DMS 273 treated with DMSO at 0.1 percent for 48 hours (cell line): Measurements from ENCODE around the gene ZFR2.

Experiments used
- DNase-seq: peaks from one replicate; lab custom pipeline; 2025; lab: John Stamatoyannopoulos, UW

The ZFR2 gene

DNA sequence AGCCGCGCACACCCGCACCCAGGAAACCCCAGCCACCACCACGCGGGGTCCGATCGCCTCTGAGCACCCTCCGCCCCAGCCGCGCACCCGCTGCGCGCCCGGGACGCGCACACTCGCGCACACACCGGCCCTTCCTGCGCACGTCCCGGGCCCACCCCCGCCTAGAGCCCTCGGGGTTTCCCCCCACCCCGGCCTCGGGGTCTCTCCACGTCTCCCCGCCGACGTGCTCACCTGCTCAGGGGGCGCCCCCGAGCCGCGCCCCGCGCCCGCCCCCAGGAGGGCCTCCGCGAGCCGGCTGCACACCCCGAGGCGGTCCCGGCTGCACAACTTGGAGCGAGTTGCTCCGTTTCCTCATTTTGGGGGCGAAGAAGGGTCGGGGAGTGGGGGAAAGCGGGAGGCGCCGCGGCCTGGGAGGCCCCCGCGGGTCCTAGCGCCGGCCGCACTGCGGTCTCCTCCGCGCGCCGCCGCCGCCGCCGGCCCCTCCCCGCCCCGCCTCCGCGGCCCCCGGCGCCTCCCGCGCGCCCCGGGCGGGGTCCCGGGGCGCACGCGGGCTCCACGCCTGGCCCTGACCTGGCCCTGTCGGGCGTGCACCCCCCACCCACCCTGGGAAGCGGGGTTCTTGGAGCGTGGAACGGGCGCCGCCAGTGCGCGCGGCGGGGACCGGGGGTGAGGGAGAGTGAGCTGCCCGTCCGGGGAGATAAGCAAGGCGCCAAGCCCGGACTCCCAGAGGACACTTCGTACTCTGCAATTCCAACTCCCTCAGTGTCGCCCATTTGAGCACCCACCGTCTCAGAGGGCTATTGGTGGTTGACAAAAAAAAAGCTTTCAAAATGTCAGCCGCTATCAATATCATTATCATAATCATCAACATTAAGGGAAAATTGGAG, 82.7 kb downstream of the ZFR2 start, which contains the start of gene MATK:
Gene MATK (minus strand): TSS at position 444 of the 887 bp plus-strand sequence. CDS start 1,246 bp downstream, outside the sequence.
- DNase-seq = no peak

DNA sequence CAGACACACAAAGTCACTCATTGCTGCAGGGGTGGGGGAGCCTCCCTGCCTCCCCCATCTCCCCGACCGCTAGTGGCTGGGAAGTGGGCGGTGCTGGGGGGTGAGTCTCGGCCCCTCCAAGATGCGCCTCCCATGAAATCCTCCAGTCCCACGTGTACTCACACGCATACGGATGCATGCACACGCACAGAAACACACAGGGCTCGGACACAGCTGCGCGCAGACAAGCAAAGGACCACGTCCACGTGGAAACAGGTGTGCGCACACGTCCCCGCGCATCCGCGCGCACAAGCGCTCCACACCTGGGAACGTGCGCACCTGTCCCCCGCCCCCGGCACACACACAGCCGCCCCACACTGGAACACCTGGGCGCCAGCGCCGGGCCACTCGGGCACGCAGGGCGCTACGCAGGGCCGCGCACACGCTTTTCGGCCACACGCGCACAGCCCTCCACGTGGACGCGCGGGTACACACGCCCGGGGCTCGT, 83.3 kb downstream of the ZFR2 start:
- DNase-seq = no peak

DNA sequence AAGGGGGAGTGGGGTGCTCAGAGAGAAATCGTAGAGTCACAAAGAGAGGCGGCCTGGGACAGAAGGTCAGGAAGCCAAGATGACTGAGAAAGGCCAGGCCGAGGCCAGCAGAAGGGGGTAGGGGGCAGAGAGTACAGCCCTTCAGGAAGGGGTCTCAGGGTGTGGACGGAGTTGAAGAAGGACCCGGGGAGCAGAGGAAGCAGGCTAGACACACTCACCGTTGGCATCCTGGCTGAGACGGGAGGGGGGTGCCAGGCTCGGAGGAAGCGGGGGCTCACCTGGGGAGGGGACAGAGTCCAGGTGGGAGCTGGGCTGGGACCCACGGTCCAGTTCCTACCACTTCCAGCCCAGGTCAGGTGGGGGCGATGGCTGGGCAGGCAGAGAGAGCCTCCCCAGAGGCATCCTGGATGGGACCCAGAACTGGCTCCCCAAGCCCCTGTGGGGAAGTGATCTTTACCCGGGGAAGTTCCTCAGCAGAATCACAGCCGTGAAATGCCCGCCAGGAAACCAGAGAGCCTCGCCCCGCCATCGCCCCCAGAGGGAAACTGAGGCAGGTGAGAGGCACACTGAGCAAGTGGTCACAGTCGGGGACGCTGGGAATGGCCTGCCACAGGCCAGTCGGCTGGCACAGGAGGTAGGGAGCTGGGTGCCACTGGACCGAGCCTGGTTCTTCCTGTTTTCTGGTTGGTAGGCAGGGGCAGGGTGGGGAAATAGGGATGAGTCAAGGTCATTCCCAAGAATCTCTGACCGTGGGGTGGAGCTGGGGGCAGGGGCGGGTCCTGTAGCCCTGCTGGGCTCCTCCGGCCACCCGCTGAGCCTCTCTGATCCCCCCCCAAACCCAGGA, 84.0 kb downstream of the ZFR2 start:
- DNase-seq = no peak

DNA sequence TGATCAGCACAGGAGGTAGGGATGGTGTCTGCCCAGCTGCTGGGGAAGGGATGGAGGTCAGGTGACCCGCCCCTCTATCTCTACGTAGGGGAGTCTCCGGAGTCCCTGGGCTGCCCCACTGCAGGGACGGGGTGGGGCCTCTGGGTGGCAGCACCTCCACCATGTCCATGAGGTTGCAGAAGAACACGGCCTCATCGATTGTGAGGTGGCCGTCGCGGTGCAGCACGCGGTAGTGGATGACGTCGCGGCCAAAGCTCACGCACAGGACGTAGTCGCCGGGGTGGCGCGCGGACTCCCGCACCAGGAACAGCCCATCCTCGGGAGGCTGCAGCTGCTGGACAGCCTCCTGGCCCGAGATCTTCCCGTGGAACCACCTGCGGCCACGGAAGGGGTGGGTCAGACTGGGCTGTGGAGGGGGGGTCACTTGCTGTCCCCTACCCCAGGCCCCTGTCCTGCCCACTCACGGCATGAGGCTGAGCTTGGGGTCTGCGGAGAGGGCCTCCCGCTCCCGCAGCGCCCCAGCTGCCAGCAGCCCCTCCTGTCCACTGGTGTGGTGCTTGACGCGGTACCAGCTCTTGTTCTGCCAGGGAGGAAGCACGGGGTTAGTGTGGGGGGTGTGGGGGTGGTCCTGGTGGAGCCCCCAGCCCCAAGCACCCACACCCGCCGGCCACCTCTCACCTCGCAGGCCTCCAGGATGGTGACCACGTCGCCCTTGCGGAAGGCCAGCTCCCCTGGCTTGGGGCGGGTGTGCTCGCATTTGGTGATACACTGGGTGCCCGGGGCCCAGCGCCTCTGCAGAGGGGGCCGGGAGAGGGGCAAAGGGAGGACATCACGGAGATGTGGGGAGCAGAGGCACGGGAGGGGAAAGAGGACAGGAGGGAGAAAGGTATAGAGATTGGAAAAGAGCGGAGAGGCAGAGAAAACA, 84.9 kb downstream of the ZFR2 start:
- no peak for DNase-seq

DNA sequence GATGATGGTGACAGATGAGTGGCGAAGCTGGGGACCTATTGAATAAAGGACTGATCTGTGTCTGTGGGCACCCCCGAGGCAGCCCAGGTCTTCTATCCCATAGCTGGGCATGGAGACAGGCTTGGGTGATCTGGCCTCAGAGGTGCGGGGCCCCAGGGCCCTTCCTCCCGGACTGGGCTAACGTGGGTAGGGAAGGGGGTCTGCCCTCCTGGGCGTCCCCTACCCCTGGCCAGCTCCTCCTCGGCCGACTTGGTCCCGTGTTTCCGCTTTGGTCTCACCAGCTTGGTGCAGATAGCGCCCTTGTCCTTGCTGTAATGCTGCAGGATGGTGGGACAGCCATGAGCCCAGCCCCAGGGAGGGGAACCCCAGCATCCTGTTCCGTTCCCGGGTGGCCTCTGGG, 85.9 kb downstream of the ZFR2 start:
- DNase-seq = no peak

DNA sequence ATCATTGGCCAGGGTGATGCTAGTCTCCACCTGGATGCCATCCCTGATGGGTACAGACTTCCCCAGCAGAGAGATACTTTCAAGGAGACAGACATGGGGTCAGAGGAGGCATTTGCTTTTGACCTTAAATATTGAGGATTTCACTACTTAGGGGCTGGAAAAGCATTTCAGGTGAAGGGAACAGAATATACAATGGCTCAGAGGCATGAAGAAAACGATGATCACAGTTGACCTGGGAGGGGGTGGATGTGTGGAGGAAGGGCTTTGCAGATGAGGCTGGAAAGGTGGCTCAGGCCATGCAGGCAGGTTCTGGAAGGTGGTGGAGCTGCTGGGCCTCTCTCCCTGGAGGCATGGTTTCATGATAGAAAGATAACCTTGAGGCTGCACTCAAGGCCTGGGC, 86.5 kb downstream of the ZFR2 start:
- no peak for DNase-seq

DNA sequence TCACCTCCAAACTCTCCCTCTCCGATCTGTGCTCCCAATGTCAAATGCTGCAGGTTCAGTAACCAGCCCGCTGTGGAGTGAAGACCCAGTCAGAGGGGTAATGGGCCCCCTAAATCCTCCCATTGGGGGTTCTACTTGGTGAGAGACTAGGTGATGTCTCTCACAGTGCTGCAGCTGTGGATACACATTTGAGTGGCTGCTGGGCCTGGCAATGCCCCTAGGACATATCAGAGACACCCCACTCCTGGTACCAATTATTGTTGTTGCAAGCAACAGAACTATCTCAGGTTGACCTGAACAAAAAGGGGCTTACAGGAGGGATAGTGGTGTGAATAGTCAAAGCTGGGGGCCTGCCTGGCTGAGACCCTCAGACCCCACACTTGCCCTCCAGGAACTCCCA, 87.2 kb downstream of the ZFR2 start:
- no peak for DNase-seq

DNA sequence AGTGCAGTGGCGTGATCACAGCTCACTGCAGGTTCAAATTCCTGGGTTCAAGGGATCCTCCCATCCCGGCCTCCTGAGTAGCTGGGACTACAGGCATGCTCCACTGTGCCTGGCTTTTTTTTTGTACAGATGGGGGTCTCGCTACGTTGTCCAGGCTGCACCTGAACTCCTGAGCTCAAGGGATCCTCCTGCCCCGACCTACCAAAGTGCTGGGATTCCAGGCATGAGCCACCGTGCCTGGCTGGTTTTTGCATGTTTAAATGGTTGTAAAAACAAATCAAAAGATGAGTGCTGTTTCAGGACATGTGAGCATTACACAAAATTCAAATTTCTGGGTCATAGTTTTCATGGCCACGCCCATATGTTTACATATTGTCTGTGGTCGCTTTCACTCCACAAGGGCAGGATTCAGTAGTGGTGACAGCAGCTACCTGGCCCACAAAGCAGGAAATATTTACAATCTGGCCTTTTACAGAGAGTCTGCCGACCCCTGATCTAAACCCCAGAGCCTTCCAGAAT, 88.0 kb downstream of the ZFR2 start:
- no peak for DNase-seq

DNA sequence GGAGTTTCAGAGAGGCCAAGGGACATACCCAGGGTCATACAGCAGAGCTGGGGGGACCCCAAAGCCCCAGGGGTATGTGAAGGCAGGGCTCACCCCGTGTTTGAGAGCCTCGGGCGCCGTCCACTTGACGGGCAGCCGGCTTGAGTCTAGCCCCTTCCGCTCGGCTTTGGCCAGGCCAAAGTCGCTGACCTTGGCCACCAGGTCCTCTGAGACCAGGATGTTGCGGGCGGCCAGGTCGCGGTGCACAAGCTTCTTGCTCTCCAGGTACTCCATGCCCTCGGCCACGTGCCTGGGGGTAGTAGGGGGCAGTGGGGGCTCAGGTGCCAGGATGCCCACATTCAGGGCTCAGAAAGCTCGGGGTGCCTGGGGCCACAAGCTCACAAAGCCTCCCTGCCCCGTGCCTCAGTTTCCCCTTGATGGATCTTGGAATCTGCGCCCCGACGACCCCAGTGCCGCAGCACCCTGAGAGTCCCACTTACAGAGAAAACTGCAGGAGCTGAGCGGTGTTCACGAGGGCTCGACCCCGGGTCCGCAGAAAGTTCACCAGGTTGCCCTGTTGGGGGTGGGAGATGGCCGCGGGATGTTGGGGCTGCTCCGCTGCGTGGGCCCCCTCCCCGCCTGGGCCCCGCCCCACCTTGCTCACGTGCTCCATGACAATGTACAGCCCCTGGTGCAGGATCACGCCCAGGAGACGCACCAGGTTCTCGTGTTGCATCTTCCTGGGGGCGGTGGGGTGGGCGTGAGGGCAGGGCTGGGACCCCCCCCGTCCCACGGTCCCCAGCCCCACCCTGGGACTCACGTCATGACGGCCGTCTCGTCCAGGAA, 89.7 kb downstream of the ZFR2 start:
- DNase-seq = no peak

DNA sequence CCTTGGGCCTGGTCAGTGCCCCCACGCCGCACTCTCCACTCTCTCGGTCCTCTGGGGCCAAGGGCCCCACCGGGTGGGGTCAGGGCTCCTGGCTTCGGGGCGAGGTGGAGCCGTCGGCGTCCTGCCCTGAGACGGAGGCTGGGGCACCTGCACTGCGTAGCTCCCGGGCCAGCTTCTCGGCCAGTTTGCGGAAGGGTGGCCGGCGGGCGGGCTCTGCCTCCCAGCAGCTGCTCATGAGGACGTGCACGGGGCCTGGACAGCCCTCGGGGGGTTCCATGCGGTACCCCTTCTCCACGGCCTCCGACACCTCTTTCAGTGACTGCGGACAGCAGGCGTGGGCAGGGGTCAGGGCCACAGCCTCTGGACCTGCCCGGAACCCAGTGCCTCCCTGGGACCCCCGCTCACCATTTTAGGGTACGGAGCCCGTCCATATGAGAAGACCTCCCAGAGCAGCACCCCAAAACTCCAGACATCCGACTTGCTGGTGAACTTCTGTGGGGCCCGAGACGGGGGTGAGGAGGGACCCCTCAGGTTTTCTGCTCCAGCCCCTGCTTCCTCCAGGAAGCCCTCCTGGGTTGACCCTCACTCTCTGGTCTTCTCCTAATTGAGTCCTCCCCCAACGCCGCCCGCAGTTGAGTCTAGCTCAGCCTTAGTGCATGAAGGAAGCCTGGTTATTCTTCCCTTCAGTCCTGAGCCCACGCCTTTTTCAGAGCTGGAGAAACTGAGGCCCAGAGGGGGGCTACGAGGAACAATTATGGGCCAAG, 90.6 kb downstream of the ZFR2 start:
- no peak for DNase-seq

DNA sequence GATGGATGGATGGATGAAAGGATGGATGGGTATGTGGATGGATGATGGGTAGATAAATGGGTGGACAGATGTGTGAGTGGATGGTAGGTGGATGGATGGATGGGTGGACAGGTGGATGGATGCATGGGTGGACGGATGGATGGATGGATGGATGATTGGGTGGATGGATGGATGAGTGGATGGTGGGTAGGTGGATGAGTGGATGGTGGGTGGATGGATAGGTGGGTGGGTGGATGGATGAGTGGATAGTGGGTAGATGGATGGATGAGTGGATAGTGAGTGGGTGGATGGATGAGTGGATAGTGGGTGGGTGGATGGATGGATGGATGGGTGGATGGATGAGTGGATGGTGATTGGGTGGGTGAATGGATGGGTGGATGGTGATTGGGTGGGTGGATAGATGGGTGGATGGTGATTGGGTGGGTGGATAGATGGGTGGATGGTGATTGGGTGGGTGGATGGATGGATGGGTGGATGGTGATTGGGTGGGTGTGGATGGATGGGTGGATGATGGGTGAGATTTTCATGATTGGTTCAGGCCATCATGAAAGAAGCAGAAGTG, 92.3 kb downstream of the ZFR2 start:
- DNase-seq = no peak

DNA sequence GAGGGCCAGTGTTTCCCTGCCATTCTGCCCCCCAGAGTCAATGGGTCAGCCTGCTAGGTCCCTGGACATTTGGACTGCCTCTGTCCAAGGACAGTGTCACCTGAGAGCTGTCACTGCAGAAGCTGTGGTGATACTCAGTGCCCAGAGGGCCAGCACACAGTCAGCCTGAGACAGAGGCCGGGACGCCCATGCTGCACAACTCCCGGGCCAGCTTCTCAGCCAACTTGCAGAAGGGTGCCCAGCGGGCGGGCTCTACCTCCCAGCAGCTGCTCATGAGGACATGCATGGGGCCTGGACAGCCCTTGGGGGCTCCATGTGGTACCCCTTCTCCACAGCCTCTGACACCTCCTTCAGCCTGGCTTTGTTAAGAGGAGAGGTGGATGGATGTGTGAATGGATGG, 93.0 kb downstream of the ZFR2 start:
- no peak for DNase-seq

DNA sequence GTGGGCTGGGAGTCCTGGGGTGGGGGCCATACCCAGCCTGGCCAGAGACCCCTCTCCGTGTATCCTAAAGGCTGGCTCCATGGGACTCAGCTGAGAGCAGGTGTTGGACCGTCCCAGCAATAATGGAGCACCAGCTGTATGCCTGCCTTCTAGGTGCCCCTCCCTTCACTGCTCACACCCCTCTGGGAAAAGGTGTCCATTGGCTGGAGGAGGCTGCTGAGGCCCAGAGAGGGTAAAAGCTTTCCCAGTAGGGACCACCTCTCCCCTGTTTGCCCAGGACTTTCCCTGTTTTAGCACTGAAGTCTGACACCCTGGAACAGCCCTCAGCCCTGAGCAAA, 93.5 kb downstream of the ZFR2 start:
- no peak for DNase-seq

DNA sequence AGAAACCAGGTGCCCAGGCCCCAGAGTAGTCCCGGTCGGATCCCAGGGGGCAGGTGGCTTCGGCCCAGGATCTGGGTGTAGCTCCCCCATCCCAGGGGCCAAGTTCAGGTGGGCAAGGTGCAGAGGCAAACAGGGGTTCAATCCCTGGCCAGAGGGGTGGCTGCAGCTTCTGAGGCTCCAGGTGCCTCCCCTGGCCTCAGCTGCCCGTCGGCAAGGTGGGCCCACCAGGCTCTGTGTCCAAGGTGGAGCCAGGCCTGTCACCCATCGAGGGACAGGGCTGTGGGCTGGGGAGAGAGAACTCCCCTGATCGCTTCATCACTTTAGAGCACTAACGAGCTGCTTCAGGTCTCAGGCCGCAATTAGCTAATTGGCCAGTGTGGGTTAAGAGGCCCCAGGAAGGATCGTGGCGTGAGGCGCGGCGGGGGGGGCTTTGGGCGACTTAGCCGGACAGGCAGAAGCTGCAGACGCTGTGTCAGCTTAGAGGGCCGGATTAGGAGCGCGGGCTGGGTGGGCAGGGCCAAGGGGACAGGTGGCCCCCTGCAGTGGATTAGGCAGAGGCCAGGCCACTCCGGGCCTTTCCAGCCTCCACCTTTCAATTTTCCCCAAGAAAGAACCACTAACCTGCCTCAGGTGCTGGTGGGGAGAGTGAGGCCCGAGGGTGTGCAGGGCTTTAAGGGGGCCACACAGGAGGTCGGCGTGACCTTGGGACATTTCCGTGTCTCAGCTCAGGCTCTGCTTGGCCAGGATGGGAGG, 94.0 kb downstream of the ZFR2 start:
- DNase-seq = no peak

DNA sequence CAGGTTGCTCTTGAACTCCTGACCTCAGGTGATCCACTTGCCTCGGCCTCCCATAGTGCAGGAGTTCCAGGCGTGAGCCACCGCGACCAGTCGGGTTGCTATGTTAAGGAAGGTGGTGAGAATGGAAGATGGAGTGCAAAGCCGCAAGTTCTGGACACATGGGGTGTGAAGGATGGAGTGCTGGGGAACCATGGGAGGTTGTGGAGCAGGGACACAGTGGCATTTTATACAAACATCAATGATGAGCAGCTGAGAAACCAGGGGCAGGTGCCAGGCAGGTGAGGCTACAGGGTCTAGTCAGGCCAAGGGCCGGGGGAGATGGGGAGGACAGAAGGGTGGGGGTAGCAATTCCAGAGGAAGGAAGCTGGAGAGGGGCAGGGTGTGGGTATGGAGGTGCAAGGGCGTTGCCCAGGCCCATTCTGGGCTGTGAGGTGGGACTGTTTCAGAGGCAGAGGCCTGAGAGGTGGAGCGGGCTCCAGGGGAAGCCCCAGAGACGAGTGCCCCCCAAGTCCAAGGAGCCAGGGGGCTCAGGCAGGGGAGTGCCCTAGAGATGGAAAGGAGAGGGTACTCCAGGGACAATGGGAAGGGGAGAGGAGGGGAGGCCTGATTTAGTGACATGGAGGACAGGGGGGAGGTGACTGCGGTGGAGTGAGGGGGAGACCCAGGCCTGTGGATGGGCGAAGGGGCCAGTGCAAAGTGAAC, 94.9 kb downstream of the ZFR2 start:
- no peak for DNase-seq

DNA sequence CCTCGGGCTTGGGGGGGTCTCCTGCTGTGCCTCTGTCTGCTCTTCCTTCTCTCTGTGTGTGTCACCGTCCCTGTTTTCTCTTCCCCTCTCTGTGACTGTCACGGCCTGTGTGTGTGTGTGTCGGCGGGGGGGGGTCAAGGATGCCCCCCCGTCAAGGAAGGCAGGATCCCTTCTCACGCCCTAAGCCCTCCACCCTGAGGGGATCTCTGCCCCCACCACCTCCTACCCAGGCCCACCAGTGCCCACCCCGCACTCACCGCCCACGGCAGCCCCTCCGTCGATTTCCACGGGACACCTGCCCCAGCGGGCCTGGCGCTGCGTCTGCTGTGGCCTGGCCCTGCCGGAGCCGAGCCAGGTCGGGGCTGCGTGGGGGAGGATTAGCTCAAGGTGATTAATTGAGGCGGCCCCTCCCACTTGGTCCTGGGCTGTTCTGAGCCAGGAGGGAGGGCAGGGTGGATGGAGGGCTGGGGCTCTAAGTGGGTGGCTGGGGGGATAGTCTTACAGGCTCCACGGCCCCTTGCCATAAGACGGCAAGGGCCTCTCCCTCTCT, 96.9 kb downstream of the ZFR2 start, which contains the start of gene RAX2:
Gene RAX2 (minus strand): TSS at position 323 of the 550 bp plus-strand sequence. CDS start 486 bp downstream, outside the sequence.
- DNase-seq = no peak

DNA sequence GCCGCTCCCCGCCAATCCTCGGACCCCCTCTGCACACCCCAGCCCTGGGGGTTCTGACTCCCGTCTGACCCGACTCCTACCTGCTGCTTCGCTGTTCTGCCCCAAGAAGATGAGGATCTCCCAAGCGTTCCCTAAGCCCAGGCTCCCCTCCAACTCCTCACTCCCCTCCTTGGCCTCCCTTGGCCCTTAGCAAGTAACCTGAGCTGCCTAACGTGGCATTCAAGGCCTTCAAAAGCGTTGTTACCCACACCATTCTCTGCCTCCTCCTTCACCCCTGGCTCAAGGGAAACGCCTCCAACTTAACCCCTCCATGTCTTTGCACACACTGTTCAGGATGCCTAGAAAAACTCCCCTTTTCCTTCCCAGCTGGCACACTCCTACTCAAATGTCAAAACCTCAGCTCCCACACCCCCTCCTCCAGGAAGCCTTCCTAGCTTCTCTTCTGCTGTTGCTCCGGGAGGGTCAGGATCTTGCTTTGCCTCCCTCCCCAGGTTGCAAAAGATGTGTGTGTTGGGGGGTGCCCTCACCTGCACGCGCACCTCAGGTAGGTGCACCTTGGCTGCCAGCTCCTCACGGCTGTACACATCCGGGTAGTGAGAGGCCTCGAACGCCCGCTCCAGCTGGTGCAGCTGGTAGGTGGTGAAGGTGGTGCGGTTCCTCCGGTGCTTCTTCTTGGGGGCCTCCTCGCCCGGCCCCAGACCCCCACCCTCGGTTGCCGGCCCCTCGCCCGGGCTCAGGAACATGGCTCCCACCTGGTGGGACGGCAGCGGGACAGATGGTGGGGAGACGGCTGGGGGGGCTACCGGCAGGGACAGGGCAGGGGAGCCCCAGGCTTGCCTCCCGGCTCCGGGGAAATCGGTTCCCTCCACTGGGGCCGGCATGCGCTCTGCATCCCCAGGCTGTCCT, 97.6 kb downstream of the ZFR2 start:
- DNase-seq = no peak
